CD4-positive, CD25-positive, alpha-beta regulatory T cell (primary cell): ENCODE measurements around the gene RANBP17. TPM values are rescaled to one million over a fixed set of nuclear protein-coding genes. Genes with fewer than 3 reads are reported as not detected.

ENCODE experiments used
- ATAC-seq, 2 donors: fragments of 150-1000 bp; cut with Tn5 transposase; one replicate each; pipeline ENCODE4 v1.10.0; 2021; ENCODE audit warnings: low read depth in 2 of 2, moderate number of reproducible peaks in 2 of 2, moderate library complexity in 1 of 2
- DNase-seq, 3 donors: peaks; one replicate each; pipeline versions ENCODE4 v3.0.0 to v3.0.0-alpha.2; 2012 to 2022; ENCODE audit warnings: mixed read lengths in 1 of 3
- H3K27ac ChIP-seq: one replicate; pipeline ENCODE4 v1.7.0; 2013; ENCODE audit warnings: mild to moderate bottlenecking, low read length; ENCODE audit not compliant: insufficient read depth, poor library complexity, severe bottlenecking
- H3K27me3 ChIP-seq: one replicate; pipeline ENCODE4 v1.7.0; 2013; ENCODE audit warnings: low read length; ENCODE audit not compliant: control insufficient read depth, insufficient read depth
- H3K36me3 ChIP-seq: one replicate; pipeline ENCODE4 v1.7.0; 2013; ENCODE audit warnings: mild to moderate bottlenecking, low read length, moderate library complexity; ENCODE audit not compliant: control insufficient read depth, insufficient read depth
- H3K4me1 ChIP-seq: 2 replicates; pipeline ENCODE4 v1.7.0; 2013; ENCODE audit warnings: mild to moderate bottlenecking, low read length; ENCODE audit not compliant: insufficient read depth, control insufficient read depth, poor library complexity, severe bottlenecking
- H3K4me3 ChIP-seq: one replicate; pipeline ENCODE4 v1.7.0; 2013; ENCODE audit warnings: low read depth, mild to moderate bottlenecking, low read length, moderate library complexity
- H3K9me3 ChIP-seq, 2 experiments: 1 replicate in 1 of 2; 2 replicates in 1 of 2; pipeline ENCODE4 v1.7.0; 2013; ENCODE audit warnings: low read length in 2 of 2, mild to moderate bottlenecking in 1 of 2, moderate library complexity in 1 of 2; ENCODE audit not compliant: control insufficient read depth in 2 of 2
- H3K27ac Mint-ChIP-seq, 3 donors: one replicate each; pipeline ENCODE4 v1.8.0; 2020 to 2022; ENCODE audit warnings: mild to moderate bottlenecking in 3 of 3, mixed read lengths in 3 of 3, moderate library complexity in 2 of 3
- H3K27me3 Mint-ChIP-seq: one replicate; pipeline ENCODE4 v1.8.0; 2022; ENCODE audit warnings: mild to moderate bottlenecking, mixed read lengths
- H3K36me3 Mint-ChIP-seq: one replicate; pipeline ENCODE4 v1.8.0; 2020; ENCODE audit warnings: mixed read lengths
- H3K4me1 Mint-ChIP-seq, 4 donors: one replicate each; pipeline ENCODE4 v1.8.0; 2020 to 2022; ENCODE audit warnings: mixed read lengths in 4 of 4, mild to moderate bottlenecking in 1 of 4
- H3K4me3 Mint-ChIP-seq, 4 donors: one replicate each; pipeline ENCODE4 v1.8.0; 2020 to 2022; ENCODE audit warnings: mild to moderate bottlenecking in 4 of 4, mixed read lengths in 4 of 4, moderate library complexity in 3 of 4
- H3K9me3 Mint-ChIP-seq, 7 donors: one replicate each; pipeline ENCODE4 v1.8.0; 2020 to 2022; ENCODE audit warnings: mixed read lengths in 7 of 7, mild to moderate bottlenecking in 3 of 7, moderate library complexity in 2 of 7
- polyA plus RNA-seq, 4 donors: library from polyadenylated mRNA; unstranded; fragments of 300-500 nt; fragmentation: Illumina TruSeq; gene quantifications; one replicate each; pipeline ENCODE4 v1.2.3, GENCODE V29; 2021
- total RNA-seq: library from RNA; stranded (reverse); gene quantifications from one replicate; pipeline ENCODE4 v1.2.3, GENCODE V29; 2022

Gene RANBP17
- total and polyA plus RNA-seq, 5 donors from 2014 or later = not detected

DNA sequence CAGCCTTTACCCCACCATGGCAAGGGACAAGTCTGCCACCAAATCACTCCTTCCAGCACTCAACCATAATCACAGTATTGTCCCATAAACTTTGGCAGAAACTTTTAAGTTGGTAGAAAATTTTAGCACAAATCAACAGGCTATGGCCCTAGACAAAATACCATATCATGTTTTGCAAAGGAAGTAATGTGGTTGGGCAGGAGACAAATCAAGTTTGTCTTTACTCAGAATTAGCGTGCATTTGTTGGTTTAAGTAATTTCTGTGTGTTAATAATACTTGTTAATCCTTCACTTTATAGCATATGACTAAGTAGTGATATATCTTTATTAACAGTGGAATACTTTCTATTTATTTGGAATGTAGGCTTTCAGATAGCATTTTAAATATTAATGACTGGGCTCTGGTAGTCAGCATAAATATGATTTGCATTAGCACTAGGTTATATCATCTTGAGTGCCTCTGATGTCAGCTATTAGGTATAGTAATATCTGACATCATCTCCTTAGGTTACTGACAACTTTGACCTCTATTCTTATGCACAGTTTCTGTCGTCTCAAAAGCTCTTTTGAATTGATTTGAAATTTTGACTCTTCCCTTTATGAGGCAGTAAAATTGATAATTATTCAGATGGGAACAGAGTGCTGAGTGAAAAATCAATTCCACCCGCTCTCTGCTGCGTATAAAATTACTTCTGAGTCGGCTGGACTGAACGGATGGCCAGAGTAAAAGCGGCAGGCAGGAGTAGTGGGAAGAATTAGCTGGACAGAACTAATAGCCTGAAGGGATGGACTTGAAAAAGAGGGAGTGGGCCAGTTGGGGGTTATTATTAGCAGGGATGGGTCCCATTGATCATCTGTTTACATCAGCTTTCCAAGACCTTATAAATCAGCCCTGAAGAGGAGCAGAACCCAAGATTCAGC is 407.1 kb downstream of the RANBP17 start:
- peaks cover 0 to 9% (median 6%) of the 10 kb centered on the region in 4 donors for H3K4me1 Mint-ChIP-seq
- peaks cover 28% of the 10 kb centered on the region for H3K27me3 Mint-ChIP-seq
- Histone ChIP-seq H3K27ac (no peak overlapping the region), H3K27me3 (peaks cover 2% of the 10 kb centered on the region), H3K4me1 (no peaks in the 10 kb centered on the region), H3K4me3 (no peak overlapping the region), H3K9me3 (no peaks in the 10 kb centered on the region), H3K36me3 (no peaks in the 10 kb centered on the region)
- H3K4me3 Mint-ChIP-seq = no peak overlapping the region
- no peak overlapping the region for H3K27ac Mint-ChIP-seq
- no peaks in the 10 kb centered on the region for H3K36me3 Mint-ChIP-seq
- DNase-seq (no peak), ATAC-seq (no peak)
- peaks cover 0 to 4% (median 0%) of the 10 kb centered on the region in 7 donors for H3K9me3 Mint-ChIP-seq

- Mint-ChIP-seq H3K9me3 (peaks cover 0 to 4% (median 0%) of the 10 kb centered on the region in 7 donors), H3K36me3 (no peaks in the 10 kb centered on the region), H3K27ac (no peak overlapping the region), H3K4me1 (peaks cover 0 to 7% (median 3%) of the 10 kb centered on the region in 4 donors), H3K27me3 (peaks cover 27% of the 10 kb centered on the region), H3K4me3 (no peak overlapping the region)
- DNase-seq (no peak), ATAC-seq (no peak)
- Histone ChIP-seq H3K4me1 (no peaks in the 10 kb centered on the region), H3K4me3 (no peak overlapping the region), H3K9me3 (no peaks in the 10 kb centered on the region), H3K36me3 (no peaks in the 10 kb centered on the region), H3K27ac (no peak overlapping the region), H3K27me3 (peaks cover 2% of the 10 kb centered on the region)
Observed at GRCh38 chr5:171269717-171270116, 407.9 kb downstream of the RANBP17 start.

- no peak for DNase-seq
- Histone ChIP-seq H3K36me3 (no peaks in the 10 kb centered on the region), H3K27me3 (peaks cover 2% of the 10 kb centered on the region), H3K27ac (no peak overlapping the region), H3K9me3 (no peaks in the 10 kb centered on the region), H3K4me1 (no peaks in the 10 kb centered on the region), H3K4me3 (no peak overlapping the region)
- Mint-ChIP-seq H3K36me3 (no peaks in the 10 kb centered on the region), H3K4me3 (no peak overlapping the region), H3K4me1 (peaks cover 0 to 2% (median 0%) of the 10 kb centered on the region in 4 donors), H3K27ac (no peak overlapping the region), H3K9me3 (peaks cover 0 to 4% (median 0%) of the 10 kb centered on the region in 7 donors), H3K27me3 (peaks cover 23% of the 10 kb centered on the region)
- ATAC-seq = no peak
Observed at GRCh38 chr5:171270136-171270535, 408.3 kb downstream of the RANBP17 start.

DNA sequence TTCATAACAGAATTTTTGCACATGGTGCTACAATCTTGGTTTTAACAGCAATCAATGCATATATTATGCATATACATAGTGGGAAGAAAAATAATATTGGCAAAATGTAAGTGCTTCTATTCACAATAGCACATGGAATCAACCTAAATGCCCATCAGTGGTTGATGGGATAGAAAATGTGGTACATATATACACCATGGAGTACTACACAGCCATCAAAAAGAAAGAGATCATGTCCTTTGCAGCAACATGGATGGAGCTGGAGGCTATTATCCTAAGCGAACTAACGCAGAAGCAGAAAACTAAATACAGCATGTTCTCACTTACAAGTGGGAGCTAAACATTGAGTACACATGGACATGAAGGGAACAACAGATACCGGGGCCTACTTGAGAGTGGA is 410.0 kb downstream of the RANBP17 start:
- Mint-ChIP-seq H3K36me3 (no peaks in the 10 kb centered on the region), H3K9me3 (peaks cover 0 to 4% (median 0%) of the 10 kb centered on the region in 7 donors), H3K27me3 (peaks cover 20% of the 10 kb centered on the region), H3K4me1 (no peaks in the 10 kb centered on the region), H3K27ac (no peak overlapping the region), H3K4me3 (no peak overlapping the region)
- H3K4me3 ChIP-seq = no peak overlapping the region
- H3K4me1 ChIP-seq = no peaks in the 10 kb centered on the region
- no peak overlapping the region for H3K27ac ChIP-seq
- H3K9me3 ChIP-seq = no peaks in the 10 kb centered on the region
- DNase-seq (no peak), ATAC-seq (no peak)
- H3K27me3 ChIP-seq = peaks cover 2% of the 10 kb centered on the region
- no peaks in the 10 kb centered on the region for H3K36me3 ChIP-seq

DNA sequence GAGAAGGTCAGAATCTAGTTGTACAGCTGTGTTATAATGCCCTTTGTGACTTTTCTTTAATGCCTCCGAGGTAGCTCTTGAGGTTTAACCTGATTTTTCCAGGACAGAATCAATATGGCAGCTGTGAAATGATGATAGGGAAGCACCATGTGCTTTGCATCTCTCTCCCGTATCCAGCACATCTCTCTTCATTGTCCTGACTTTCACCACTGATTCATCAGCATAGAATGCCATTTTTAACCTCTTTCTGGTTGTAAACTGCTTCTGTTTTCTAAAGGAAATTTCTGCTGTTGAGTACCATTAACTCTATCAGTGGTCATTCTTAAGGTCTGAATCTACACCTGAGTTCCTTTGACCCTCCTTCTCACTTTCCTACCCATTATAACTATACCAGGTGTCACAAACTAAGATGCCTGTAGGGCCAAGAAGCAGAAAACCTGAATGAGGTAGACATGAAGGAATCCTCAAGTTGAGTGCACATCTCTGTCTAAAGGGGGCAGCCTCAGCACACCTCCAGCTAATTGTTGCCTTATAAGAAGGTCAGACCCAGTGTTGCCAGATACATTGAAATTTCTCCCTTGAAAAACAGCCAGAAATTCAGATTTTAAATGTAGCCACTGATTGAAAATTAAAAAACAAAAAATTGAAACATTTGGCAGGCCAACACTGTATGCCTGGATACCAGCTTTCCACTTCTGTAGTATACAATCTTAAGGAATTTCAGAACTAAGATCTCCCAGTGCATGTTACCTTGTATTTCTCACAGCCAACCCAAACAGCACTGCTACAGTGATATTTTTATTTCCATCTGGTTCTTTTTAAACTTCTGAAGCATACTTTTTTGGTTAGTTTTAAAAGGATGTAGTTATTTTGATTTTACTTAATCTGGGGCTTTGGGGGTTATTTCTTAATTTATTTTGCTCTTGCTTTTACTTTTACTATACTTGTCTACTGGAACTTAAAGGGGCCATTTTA is 411.5 kb downstream of the RANBP17 start:
- Mint-ChIP-seq H3K27ac (no peak overlapping the region), H3K4me3 (no peak overlapping the region), H3K4me1 (no peaks in the 10 kb centered on the region), H3K9me3 (peaks cover 0 to 4% (median 0%) of the 10 kb centered on the region in 7 donors), H3K27me3 (peaks cover 20% of the 10 kb centered on the region), H3K36me3 (no peaks in the 10 kb centered on the region)
- Histone ChIP-seq H3K27ac (no peak overlapping the region), H3K4me3 (no peak overlapping the region), H3K4me1 (no peaks in the 10 kb centered on the region), H3K27me3 (peaks cover 4% of the 10 kb centered on the region), H3K9me3 (no peaks in the 10 kb centered on the region), H3K36me3 (no peaks in the 10 kb centered on the region)
- ATAC-seq (no peak), DNase-seq (peak in 1 of 3 donors; percentile 18)

DNA sequence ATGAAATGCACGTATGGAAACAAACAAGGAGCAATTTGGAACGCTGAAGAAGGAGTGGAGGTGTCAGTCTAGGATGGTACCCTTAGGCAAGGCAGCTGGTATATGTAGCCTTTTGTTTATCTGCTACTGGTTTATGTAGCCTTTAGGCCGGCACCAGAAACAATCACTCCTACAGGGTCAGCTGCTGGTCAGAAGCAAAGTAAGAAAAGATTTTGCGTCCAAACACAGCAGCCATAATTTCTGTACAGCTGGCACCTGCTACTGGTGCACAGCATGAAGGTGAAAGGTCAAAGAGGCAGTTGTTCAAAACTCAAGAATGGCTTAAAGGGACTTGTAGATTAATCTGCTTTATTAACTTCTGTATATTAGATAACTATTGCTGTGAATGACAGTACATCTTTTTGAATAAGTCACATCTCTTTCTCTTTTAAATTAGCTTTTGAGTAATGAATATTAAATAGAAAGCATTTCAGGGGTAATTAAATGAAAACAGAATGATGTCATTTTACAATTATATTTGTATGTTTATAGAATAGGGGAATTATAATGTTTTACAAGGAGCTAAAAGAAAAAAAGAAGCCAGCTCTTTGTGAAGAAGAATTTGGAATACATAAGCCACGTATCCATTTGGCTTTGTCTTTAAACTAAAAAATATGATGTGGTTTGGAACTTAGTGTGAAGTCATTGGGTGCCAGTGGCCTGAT is 414.2 kb downstream of the RANBP17 start:
- H3K36me3 ChIP-seq = no peaks in the 10 kb centered on the region
- H3K36me3 Mint-ChIP-seq = no peaks in the 10 kb centered on the region
- H3K9me3 ChIP-seq = no peaks in the 10 kb centered on the region
- H3K4me1 ChIP-seq = no peaks in the 10 kb centered on the region
- DNase-seq (no peak), ATAC-seq (no peak)
- H3K27me3 ChIP-seq = peaks cover 4% of the 10 kb centered on the region
- H3K4me3 Mint-ChIP-seq = no peak overlapping the region
- peaks cover 0 to 4% (median 2%) of the 10 kb centered on the region in 7 donors for H3K9me3 Mint-ChIP-seq
- H3K27ac ChIP-seq = no peak overlapping the region
- H3K27me3 Mint-ChIP-seq = peaks cover 9% of the 10 kb centered on the region
- no peaks in the 10 kb centered on the region for H3K4me1 Mint-ChIP-seq
- no peak overlapping the region for H3K4me3 ChIP-seq
- no peak overlapping the region for H3K27ac Mint-ChIP-seq

GRCh38 chr5:171283753-171284152 is 421.9 kb downstream of the RANBP17 start:
- no peaks in the 10 kb centered on the region for H3K36me3 Mint-ChIP-seq
- H3K9me3 Mint-ChIP-seq = peaks cover 0 to 3% (median 0%) of the 10 kb centered on the region in 7 donors
- peaks cover 12% of the 10 kb centered on the region for H3K27me3 Mint-ChIP-seq
- Histone ChIP-seq H3K27me3 (peaks cover 4% of the 10 kb centered on the region), H3K36me3 (no peaks in the 10 kb centered on the region), H3K27ac (no peak overlapping the region), H3K4me3 (no peak overlapping the region), H3K9me3 (no peaks in the 10 kb centered on the region), H3K4me1 (no peaks in the 10 kb centered on the region)
- DNase-seq = no peak
- no peak for ATAC-seq
- H3K4me3 Mint-ChIP-seq = no peak overlapping the region
- H3K4me1 Mint-ChIP-seq = no peaks in the 10 kb centered on the region
- H3K27ac Mint-ChIP-seq = no peak overlapping the region
